HepG2 (cell line): ENCODE results near the gene SEBOX. TPM values are rescaled to one million over a fixed set of nuclear protein-coding genes. Genes with fewer than 3 reads are reported as not detected.

ENCODE experiments used
- BRD4 ChIP-seq: sonication (generic); formaldehyde crosslinking; IDR thresholded peaks from 2 replicates; pipeline ENCODE4 v1.4.0; 2020; ENCODE audit warnings: missing genetic modification reagents
- ELF3 ChIP-seq: IDR thresholded peaks from 2 replicates; pipeline ENCODE4 v1.6.1; 2016; ENCODE audit warnings: missing genetic modification reagents, missing compliant biosample characterization
- GABPA ChIP-seq, 2 experiments: IDR thresholded peaks; 2 replicates each; pipeline ENCODE4 v1.6.1; 2011 to 2016; ENCODE audit warnings: low read depth in 2 of 2, low read length in 1 of 2, missing biosample characterization in 1 of 2, missing genetic modification characterization in 1 of 2
- ISX ChIP-seq: sonication (generic); formaldehyde crosslinking; conservative IDR thresholded peaks from 2 replicates; pipeline ENCODE4 v1.5.0; 2020; ENCODE audit warnings: missing genetic modification reagents
- KDM2A ChIP-seq: sonication (generic); formaldehyde crosslinking; IDR thresholded peaks from 2 replicates; pipeline ENCODE4 v1.4.0; 2020; ENCODE audit warnings: low read depth, missing genetic modification reagents, borderline replicate concordance
- KDM4B ChIP-seq: sonication (generic); formaldehyde crosslinking; IDR thresholded peaks from 2 replicates; pipeline ENCODE4 v1.4.0; 2020; ENCODE audit warnings: missing genetic modification reagents
- NR2F1 ChIP-seq, 2 experiments: fragments of 450-650 bp in 1 of 2; formaldehyde crosslinking in 1 of 2; IDR thresholded peaks; 2 replicates each; pipeline versions ENCODE4 v1.5.0 to v1.6.1; 2016 to 2020; ENCODE audit warnings: mild to moderate bottlenecking in 1 of 2, missing compliant biosample characterization in 1 of 2, missing genetic modification reagents in 1 of 2, moderate library complexity in 1 of 2
- RAD51 ChIP-seq: fragments of 450-650 bp; IDR thresholded peaks from 2 replicates; pipeline ENCODE4 v1.6.1; 2016; ENCODE audit warnings: borderline replicate concordance
- SALL1 ChIP-seq: sonication (generic); formaldehyde crosslinking; IDR thresholded peaks from 2 replicates; pipeline ENCODE4 v1.8.0; 2022; ENCODE audit warnings: mild to moderate bottlenecking, missing genetic modification reagents
- SP2 ChIP-seq: sonication (generic); formaldehyde crosslinking; IDR thresholded peaks from 2 replicates; pipeline ENCODE4 v1.5.1; 2020; ENCODE audit warnings: mild to moderate bottlenecking, missing genetic modification reagents
- TEAD2 ChIP-seq: sonication (generic); formaldehyde crosslinking; IDR thresholded peaks from 2 replicates; pipeline ENCODE4 v1.9.0; 2021; ENCODE audit warnings: missing genetic modification reagents
- ZFP36 ChIP-seq: fragments of 150-350 bp; IDR thresholded peaks from 2 replicates; pipeline ENCODE4 v1.6.1; 2018; ENCODE audit warnings: borderline replicate concordance, low read length, low read depth; ENCODE audit not compliant: partially characterized antibody
- ZKSCAN1 ChIP-seq: fragments of 150-350 bp; IDR thresholded peaks from 2 replicates; pipeline ENCODE4 v1.6.1; 2014; ENCODE audit warnings: low read length
- ZNF275 ChIP-seq: sonication (generic); formaldehyde crosslinking; IDR thresholded peaks from 2 replicates; pipeline ENCODE4 v1.8.0; 2022; ENCODE audit warnings: missing genetic modification reagents, mild to moderate bottlenecking, inconsistent platforms, borderline replicate concordance
- ZNF563 ChIP-seq: sonication (generic); formaldehyde crosslinking; IDR thresholded peaks from 2 replicates; pipeline ENCODE4 v1.8.0; 2022; ENCODE audit warnings: mild to moderate bottlenecking, moderate library complexity, missing genetic modification reagents
- ZNF740 ChIP-seq: sonication (generic); formaldehyde crosslinking; IDR thresholded peaks from 2 replicates; pipeline ENCODE4 v1.4.0; 2020; ENCODE audit warnings: missing genetic modification reagents
- polyA plus RNA-seq, 8 experiments: library from polyadenylated mRNA; depleted of rRNA in 3 of 8; stranded (reverse) in 7 of 8; unstranded in 1 of 8; fragments of >200 nt; fragmentation: Illumina TruSeq in 4 of 8; extraction: Trizol in 4 of 8; gene quantifications; 2 replicates each; pipeline versions ENCODE4 v1.2.1 to v1.2.3, GENCODE V29; 2011 to 2016; ENCODE audit warnings: low read depth in 4 of 8, missing spikeins in 1 of 8, mixed read lengths in 1 of 8; ENCODE audit not compliant: insufficient read depth in 1 of 8
- total RNA-seq, 5 experiments: library from RNA; depleted of rRNA; stranded (reverse); fragments of >200 nt; fragmentation: Illumina TruSeq; extraction: Trizol; gene quantifications; 2 replicates each; pipeline ENCODE4 v1.2.3, GENCODE V29; 2016; ENCODE audit warnings: low read depth in 1 of 5
- TF ChIP-seq, protein P1 (sequence below): sonication (generic); formaldehyde crosslinking; IDR thresholded peaks from 2 replicates; pipeline ENCODE4 v1.5.0; 2020; ENCODE audit warnings: missing genetic modification reagents
- TF ChIP-seq, protein P2 (sequence below): sonication (generic); formaldehyde crosslinking; IDR thresholded peaks from 2 replicates; pipeline ENCODE4 v1.9.0; 2022; ENCODE audit warnings: missing genetic modification reagents, mild to moderate bottlenecking, borderline replicate concordance

The SEBOX gene
- total and polyA plus RNA-seq, 2 of the 13 experiments (the other 11 are each of a cell fraction or from before 2014, with no cell fraction given) = not detected

DNA sequence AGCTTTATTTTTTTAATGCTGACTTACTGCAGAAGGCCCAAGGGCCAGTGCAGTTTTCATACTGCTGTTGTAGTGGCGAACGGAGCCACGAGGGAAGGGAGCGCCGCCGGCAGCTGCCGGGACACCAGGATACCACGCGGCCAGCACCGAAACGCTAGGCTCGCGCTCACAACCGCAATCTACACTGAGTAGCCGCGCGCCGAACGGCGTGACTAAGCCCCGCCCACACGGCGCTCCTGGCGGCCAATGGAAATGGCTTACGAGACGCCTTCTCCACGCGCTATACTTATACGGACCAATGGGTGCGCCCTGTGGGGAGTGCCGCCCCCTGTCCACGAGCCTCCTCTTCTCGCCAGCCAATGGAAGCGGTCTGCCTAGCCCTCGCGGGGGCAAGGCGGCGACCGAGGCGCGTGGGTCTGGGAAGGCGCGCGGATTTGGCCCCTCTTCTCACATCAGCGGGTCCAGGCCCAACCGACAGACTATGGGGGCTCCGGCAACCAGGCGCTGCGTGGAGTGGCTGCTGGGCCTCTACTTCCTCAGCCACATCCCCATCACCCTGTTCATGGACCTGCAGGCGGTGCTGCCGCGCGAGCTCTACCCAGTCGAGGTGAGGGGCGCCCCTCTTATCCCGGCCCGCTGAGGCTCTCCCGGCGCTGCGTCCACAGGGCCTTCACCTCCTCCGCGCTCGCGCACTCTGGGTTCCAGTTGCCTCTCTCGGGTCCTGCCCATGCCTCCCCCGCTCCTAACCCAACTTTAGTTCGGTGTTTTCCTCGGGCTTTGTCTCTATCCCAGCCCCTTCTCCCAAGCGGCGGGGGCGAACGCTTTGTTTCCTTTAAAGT, 46.0 kb downstream of the SEBOX start, which contains the start of gene TMEM97 (continued):
- TF ChIP-seq ELF3 (0 out of 2 replicates have a peak, but pooled peaks have one; percentile 15), ZNF563 (CRISPR knock-in tag) (peak; percentile 76), ZNF275 (peak; percentile 54; the same call in 1 of the 2 replicates), BRD4 (CRISPR knock-in tag) (peak; percentile 78), KDM4B (CRISPR knock-in tag) (no peak), SP2 (peak; percentile 87), ZFP36 (no peak), GABPA (IDR thresholded peaks at IDR 0.05; ENCODE audit: low read depth, low read length) (no peak), GABPA (CRISPR knock-in tag; IDR thresholded peaks at IDR 0.05; ENCODE audit: low read depth) (0 out of 2 replicates have a peak, but pooled peaks have one; percentile 10), ZKSCAN1 (no peak), ZNF740 (CRISPR knock-in tag) (peak; percentile 75; the same call in 1 of the 2 replicates), ISX (0 out of 2 replicates have a peak, but pooled peaks have one; percentile 82), RAD51 (no peak), NR2F1 (CRISPR knock-in tag; IDR thresholded peaks at IDR 0.05) (0 out of 4 replicates have a peak, but pooled peaks of 1 of the 2 experiments have one; percentile 16), KDM2A (CRISPR knock-in tag) (peak; percentile 80), SALL1 (CRISPR knock-in tag) (peak; percentile 81), TEAD2 (CRISPR knock-in tag) (0 out of 2 replicates have a peak, but pooled peaks have one; percentile 37)
- TF ChIP-seq, protein P1, sequence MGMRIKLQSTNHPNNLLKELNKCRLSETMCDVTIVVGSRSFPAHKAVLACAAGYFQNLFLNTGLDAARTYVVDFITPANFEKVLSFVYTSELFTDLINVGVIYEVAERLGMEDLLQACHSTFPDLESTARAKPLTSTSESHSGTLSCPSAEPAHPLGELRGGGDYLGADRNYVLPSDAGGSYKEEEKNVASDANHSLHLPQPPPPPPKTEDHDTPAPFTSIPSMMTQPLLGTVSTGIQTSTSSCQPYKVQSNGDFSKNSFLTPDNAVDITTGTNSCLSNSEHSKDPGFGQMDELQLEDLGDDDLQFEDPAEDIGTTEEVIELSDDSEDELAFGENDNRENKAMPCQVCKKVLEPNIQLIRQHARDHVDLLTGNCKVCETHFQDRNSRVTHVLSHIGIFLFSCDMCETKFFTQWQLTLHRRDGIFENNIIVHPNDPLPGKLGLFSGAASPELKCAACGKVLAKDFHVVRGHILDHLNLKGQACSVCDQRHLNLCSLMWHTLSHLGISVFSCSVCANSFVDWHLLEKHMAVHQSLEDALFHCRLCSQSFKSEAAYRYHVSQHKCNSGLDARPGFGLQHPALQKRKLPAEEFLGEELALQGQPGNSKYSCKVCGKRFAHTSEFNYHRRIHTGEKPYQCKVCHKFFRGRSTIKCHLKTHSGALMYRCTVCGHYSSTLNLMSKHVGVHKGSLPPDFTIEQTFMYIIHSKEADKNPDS = no peak
- TF ChIP-seq, protein P2, sequence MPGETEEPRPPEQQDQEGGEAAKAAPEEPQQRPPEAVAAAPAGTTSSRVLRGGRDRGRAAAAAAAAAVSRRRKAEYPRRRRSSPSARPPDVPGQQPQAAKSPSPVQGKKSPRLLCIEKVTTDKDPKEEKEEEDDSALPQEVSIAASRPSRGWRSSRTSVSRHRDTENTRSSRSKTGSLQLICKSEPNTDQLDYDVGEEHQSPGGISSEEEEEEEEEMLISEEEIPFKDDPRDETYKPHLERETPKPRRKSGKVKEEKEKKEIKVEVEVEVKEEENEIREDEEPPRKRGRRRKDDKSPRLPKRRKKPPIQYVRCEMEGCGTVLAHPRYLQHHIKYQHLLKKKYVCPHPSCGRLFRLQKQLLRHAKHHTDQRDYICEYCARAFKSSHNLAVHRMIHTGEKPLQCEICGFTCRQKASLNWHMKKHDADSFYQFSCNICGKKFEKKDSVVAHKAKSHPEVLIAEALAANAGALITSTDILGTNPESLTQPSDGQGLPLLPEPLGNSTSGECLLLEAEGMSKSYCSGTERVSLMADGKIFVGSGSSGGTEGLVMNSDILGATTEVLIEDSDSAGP (CRISPR knock-in tag) = peak; percentile 70; the same call in 1 of the 2 replicates
